HTERT RPE-1 (cell line): ENCODE results near the gene OR52M1.
"Not testable (repeated sequence)": the region's sequence is repeated elsewhere in the genome, so short reads cannot be mapped to it uniquely, and the experiment has no call there.

Source experiments
- in situ Hi-C: fragments of 300-500 bp; cut with MboI; formaldehyde crosslinking; loops from 4 replicates; pipeline ENCODE4 v1.14.3; 2020; ENCODE audit warnings: low sequenced_read_pairs

Gene OR52M1

GRCh38 chr11:4544891-4545290 is at the start of gene OR52M1:
OR52M1 (plus strand) TSS chr11:4545191; CDS start chr11:4545191, 0 bp downstream.
- in situ Hi-C loops, result no loop called here

GRCh38 chr11:4495487-4495886 is 49.5 kb upstream of the OR52M1 start:
- in situ Hi-C loops, result no loop called here

- in situ Hi-C loops, result no loop called here
Observed at GRCh38 chr11:4495986-4496385, 49.0 kb upstream of the OR52M1 start.

GRCh38 chr11:4496557-4497248 is 48.3 kb upstream of the OR52M1 start:
- in situ Hi-C loops, result no loop called here

- in situ Hi-C loops, result no loop called here
Observed at GRCh38 chr11:4508886-4509285, 36.1 kb upstream of the OR52M1 start.

- in situ Hi-C loops, result no loop called here
Observed at GRCh38 chr11:4511282-4512245, 33.4 kb upstream of the OR52M1 start.

- in situ Hi-C loops, result no loop called here
Observed at GRCh38 chr11:4514196-4514595, 30.8 kb upstream of the OR52M1 start.

GRCh38 chr11:4522339-4522738 is 22.7 kb upstream of the OR52M1 start:
- in situ Hi-C loops, result no loop called here

GRCh38 chr11:4522752-4523151 is 22.2 kb upstream of the OR52M1 start:
- in situ Hi-C loops, result no loop called here

- in situ Hi-C loops, result no loop called here
Observed at GRCh38 chr11:4523666-4524065, 21.3 kb upstream of the OR52M1 start.

GRCh38 chr11:4527926-4528325 is 17.1 kb upstream of the OR52M1 start:
- in situ Hi-C loops, result no loop called here

GRCh38 chr11:4531686-4532085 is 13.3 kb upstream of the OR52M1 start:
- in situ Hi-C loops, result not testable (repeated sequence)

- in situ Hi-C loops, result no loop called here
Observed at GRCh38 chr11:4539603-4540219, 5.3 kb upstream of the OR52M1 start.

GRCh38 chr11:4541071-4541470 is 3.9 kb upstream of the OR52M1 start:
- in situ Hi-C loops, result no loop called here

GRCh38 chr11:4543561-4543960 is 1.4 kb upstream of the OR52M1 start:
- in situ Hi-C loops, result no loop called here

- in situ Hi-C loops, result no loop called here
Observed at GRCh38 chr11:4546878-4547277, 1.9 kb downstream of the OR52M1 start.

GRCh38 chr11:4547416-4547815 is 2.4 kb downstream of the OR52M1 start:
- in situ Hi-C loops, result no loop called here

- in situ Hi-C loops, result no loop called here
Observed at GRCh38 chr11:4551346-4551979, 6.5 kb downstream of the OR52M1 start.

GRCh38 chr11:4559527-4560440 is 14.8 kb downstream of the OR52M1 start:
- in situ Hi-C loops, result no loop called here

- in situ Hi-C loops, result no loop called here
Observed at GRCh38 chr11:4560467-4560866, 15.5 kb downstream of the OR52M1 start.
